Esophagus squamous epithelium (tissue), 4 donors: Measurements from ENCODE around the gene CST3.

ENCODE experiments used
- CTCF ChIP-seq, 6 experiments: fragments of 450-650 bp in 4 of 6; fragments of 200-600 bp in 2 of 6; sonication (generic) in 2 of 6; IDR thresholded peaks; one replicate each; pipeline ENCODE4 v1.5.1; 2016 to 2019; ENCODE audit warnings: antibody characterized with exemption in 6 of 6, mild to moderate bottlenecking in 4 of 6, moderate library complexity in 4 of 6
- POLR2A ChIP-seq, 4 donors: fragments of 450-650 bp; IDR thresholded peaks; one replicate each; pipeline ENCODE4 v1.6.1; 2017; ENCODE audit warnings: antibody characterized with exemption in 4 of 4, mild to moderate bottlenecking in 4 of 4, moderate library complexity in 3 of 4

- TF ChIP-seq CTCF (IDR thresholded peaks at IDR 0.05) = peak; percentile 47 to 85 (median 74)
- no peak for TF ChIP-seq POLR2A (IDR thresholded peaks at IDR 0.05)
Measured at GRCh38 chr20:23668477-23668951, 30.8 kb upstream of the CST3 start.
